GM12878 (cell line): ENCODE results near the gene MRPL30. TPM values are rescaled to one million over a fixed set of nuclear protein-coding genes. Genes with fewer than 3 reads are reported as not detected.

Experiments used
- ATAC-seq: fragments of 200-7000 bp; cut with Tn5 transposase; 3 replicates; pipeline ENCODE4 v1.9.1; 2020; ENCODE audit warnings: mild to moderate bottlenecking, moderate library complexity
- BruUV-seq: library from RNA; stranded (reverse); fragments of 400-500 nt; replicated peaks from 2 replicates; lab custom pipeline; 2021; lab: Mats Ljungman, UMichigan
- CTCF ChIA-PET: fragments of 300-600 bp; sonication (Branson Sonifier 250); formaldehyde crosslinking; extraction: SDS; loops from one replicate; lab custom pipeline; 2021; ENCODE audit warnings: inconsistent platforms; lab: Yijun Ruan, JAX
- POLR2A ChIA-PET: fragments of 350-600 bp; formaldehyde crosslinking; extraction: SDS; loops from one replicate; lab custom pipeline; 2021; ENCODE audit warnings: inconsistent platforms; lab: Charles Lee
- RAD21 ChIA-PET: fragments of 300-600 bp; sonication (Branson Sonifier 250); formaldehyde crosslinking; loops from one replicate; lab custom pipeline; 2023; ENCODE audit warnings: antibody characterized with exemption; ENCODE audit not compliant: unreplicated experiment; lab: Charles Lee
- SMC1A ChIA-PET: fragments of 300-600 bp; sonication (Branson Sonifier 250); formaldehyde crosslinking; loops from one replicate; lab custom pipeline; 2023; ENCODE audit not compliant: unreplicated experiment, uncharacterized antibody; lab: Charles Lee
- DNase-seq: peaks from one replicate; pipeline ENCODE4 v3.0.0-alpha.2; 2011; ENCODE audit warnings: low read depth, low spot score
- FAIRE-seq: peaks from 3 replicates; lab custom pipeline; 2011; peaks lifted over from hg19 to GRCh38; lab: Jason Lieb, UNC
- H2AFZ ChIP-seq: 2 replicates; pipeline ENCODE4 v1.6.0; 2011; ENCODE audit warnings: low read depth, low read length, control low read depth; ENCODE audit not compliant: control insufficient read depth
- H3K27ac ChIP-seq: 2 replicates; pipeline ENCODE4 v1.5.1; 2011; ENCODE audit warnings: control low read depth; ENCODE audit not compliant: control insufficient read depth, insufficient read depth
- H3K27me3 ChIP-seq, 2 experiments: replicated peaks in 1 of 2; 2 replicates each; pipeline versions ENCODE4 v1.6.0 to v1.6.1; 2011; ENCODE audit warnings: low read length in 1 of 2; ENCODE audit not compliant: control insufficient read depth in 2 of 2, insufficient read depth in 2 of 2
- H3K36me3 ChIP-seq, 2 experiments: 2 replicates each; pipeline ENCODE4 v1.5.1; 2011; ENCODE audit warnings: low read length in 1 of 2; ENCODE audit not compliant: control insufficient read depth in 2 of 2, insufficient read depth in 2 of 2
- H3K4me1 ChIP-seq: 2 replicates; pipeline ENCODE4 v1.6.1; 2011; ENCODE audit warnings: mild to moderate bottlenecking, low read length, moderate library complexity, mixed read lengths; ENCODE audit not compliant: control insufficient read depth, insufficient read depth
- H3K4me2 ChIP-seq: 2 replicates; pipeline ENCODE4 v1.6.0; 2011; ENCODE audit warnings: control low read depth; ENCODE audit not compliant: control insufficient read depth, insufficient read depth
- H3K4me3 ChIP-seq: fragments of 200-600 bp; sonication (generic); 2 replicates; pipeline ENCODE4 v1.5.1; 2016
- H3K79me2 ChIP-seq: 2 replicates; pipeline ENCODE4 v1.6.0; 2011; ENCODE audit warnings: low read length; ENCODE audit not compliant: control insufficient read depth, insufficient read depth
- H3K9ac ChIP-seq: 2 replicates; pipeline ENCODE4 v1.8.0; 2011; ENCODE audit warnings: low read length, control low read depth, mixed read lengths; ENCODE audit not compliant: control insufficient read depth, insufficient read depth
- H3K9me3 ChIP-seq: replicated peaks from 3 replicates; pipeline ENCODE4 v1.5.1; 2011; ENCODE audit warnings: mild to moderate bottlenecking, low read length; ENCODE audit not compliant: control insufficient read depth, insufficient read depth
- H4K20me1 ChIP-seq: 2 replicates; pipeline ENCODE4 v1.6.0; 2011; ENCODE audit not compliant: control insufficient read depth, insufficient read depth
- BCL11A ChIP-seq: IDR thresholded peaks from 2 replicates; pipeline ENCODE4 v1.6.1; 2011; ENCODE audit warnings: low read depth, low read length
- BHLHE40 ChIP-seq, 2 experiments: fragments of 450-650 bp in 1 of 2; IDR thresholded peaks; 2 replicates each; pipeline ENCODE4 v1.6.1; 2011 to 2017; ENCODE audit warnings: low read depth in 2 of 2, borderline replicate concordance in 1 of 2, improper control_type of control experiment in 1 of 2, low read length in 1 of 2, mild to moderate bottlenecking in 1 of 2
- NFIC ChIP-seq: IDR thresholded peaks from 2 replicates; pipeline ENCODE4 v1.6.1; 2012; ENCODE audit warnings: low read depth, mild to moderate bottlenecking, inconsistent platforms, low read length, moderate library complexity
- SIN3A ChIP-seq: IDR thresholded peaks from 2 replicates; pipeline ENCODE4 v1.6.1; 2012; ENCODE audit warnings: low read depth, low read length, improper control_type of control experiment
- SPI1 ChIP-seq: IDR thresholded peaks from 2 replicates; pipeline ENCODE4 v1.6.1; 2011; ENCODE audit warnings: low read depth, mild to moderate bottlenecking, low read length, moderate library complexity, borderline replicate concordance; ENCODE audit not compliant: insufficient read depth
- SRF ChIP-seq, 2 experiments: IDR thresholded peaks; 2 replicates each; pipeline ENCODE4 v1.6.1; 2011; ENCODE audit warnings: low read depth in 2 of 2, low read length in 2 of 2, mild to moderate bottlenecking in 1 of 2, moderate library complexity in 1 of 2
- SUPT20H ChIP-seq: IDR thresholded peaks from 2 replicates; pipeline ENCODE4 v1.6.1; 2011; ENCODE audit warnings: low read depth, mild to moderate bottlenecking, low read length, moderate library complexity, borderline replicate concordance; ENCODE audit not compliant: control insufficient read depth
- ZNF592 ChIP-seq: fragments of 450-650 bp; IDR thresholded peaks from 2 replicates; pipeline ENCODE4 v1.6.1; 2017; ENCODE audit warnings: mild to moderate bottlenecking, moderate library complexity
- in situ Hi-C: fragments of 300-500 bp; cut with MboI; formaldehyde crosslinking; loops from 9 replicates; pipeline ENCODE4 v1.14.3; 2018; ENCODE audit warnings: mixed read lengths
- intact Hi-C: fragments of 100-400 bp; cut with micrococcal nuclease; formaldehyde crosslinking; loops from one replicate; pipeline ENCODE4 v1.14.2; 2022; ENCODE audit not compliant: unreplicated experiment
- polyA plus RNA-seq, 11 experiments: library from polyadenylated mRNA; depleted of rRNA in 4 of 11; unstranded in 6 of 11; stranded (reverse) in 5 of 11; fragments of >200 nt; fragmentation: Nextera tagmentation in 4 of 11; fragmentation: Illumina TruSeq in 1 of 11; extraction: Ambion mirVana in 4 of 11; extraction: Trizol in 1 of 11; gene quantifications; 1 replicate in 1 of 11; 2 replicates in 10 of 11; pipeline versions ENCODE4 v1.2.1 to v1.2.3, GENCODE V29; 2011 to 2016; ENCODE audit warnings: inconsistent platforms in 2 of 11, missing spikeins in 2 of 11, low read depth in 1 of 11
- total RNA-seq, 4 experiments: library from RNA; depleted of rRNA in 3 of 4; stranded (reverse); fragments of >200 nt in 3 of 4; fragmentation: Illumina TruSeq in 1 of 4; extraction: Trizol in 1 of 4; gene quantifications; 2 replicates each; pipeline versions ENCODE4 v1.2.1 to v1.2.3, GENCODE V29; 2013 to 2021

MRPL30 gene
- total and polyA plus RNA-seq, 10 of the 15 experiments (the other 5 are each of a cell fraction or from before 2014, with no cell fraction given): 33.6 to 63.3 (median 40.1) TPM

- in situ Hi-C loops (loop anchor here (25.0 kb wide), 1 partner anchor 300 kb away; the partner anchor contains the start of gene REV1), intact Hi-C loops (no loop called here)
- Histone ChIP-seq H3K4me3 (no peak overlapping the region), H3K79me2 (peaks cover 25% of the 10 kb centered on the region), H2AFZ (no peak overlapping the region), H3K4me1 (no peaks in the 10 kb centered on the region; the same call in 1 of the 2 replicates), H3K36me3 (peaks cover 0 to 7% of the 10 kb centered on the region in 2 experiments; a peak in 2 of 4 replicates), H3K4me2 (no peak overlapping the region), H3K9ac (no peak overlapping the region), H3K27me3 (no peaks in the 10 kb centered on the region), H3K27ac (no peak overlapping the region), H3K9me3 (no peaks in the 10 kb centered on the region)
- ChIA-PET RAD21 (no interaction called here), CTCF (no interaction called here), SMC1A (no interaction called here), POLR2A (interaction anchor here (0.7 kb wide), 1 partner anchor 19 kb away, joined by 3 read pairs; no protein-coding TSS in a partner anchor)
- no peak for FAIRE-seq
- no peak for DNase-seq
- no TSS peak for BruUV-seq
- ATAC-seq: no peak
- TF ChIP-seq BCL11A: no peak
- no peak for TF ChIP-seq SRF (IDR thresholded peaks at IDR 0.05; ENCODE audit: low read depth in 2 of 2, low read length in 2 of 2)
- TF ChIP-seq SIN3A: no peak
- no peak for TF ChIP-seq BHLHE40 (IDR thresholded peaks at IDR 0.05; ENCODE audit: borderline replicate concordance in 1 of 2, low read depth in 2 of 2, low read length in 1 of 2)
- no peak for TF ChIP-seq NFIC
- no peak for TF ChIP-seq SPI1
- no peak for TF ChIP-seq SUPT20H
- TF ChIP-seq ZNF592: no peak
- TF ChIP-seq, all 136 proteins: peak for 0
- H4K20me1 ChIP-seq: no peaks in the 10 kb centered on the region
These were observed 6.0 kb downstream of the MRPL30 start for GRCh38 chr2:99187011-99187410.
